Calu3 (cell line): ENCODE results near the gene DNPEP. TPM values are rescaled to one million over a fixed set of nuclear protein-coding genes. Genes with fewer than 3 reads are reported as not detected.

ENCODE experiments used
- BruUV-seq: library from RNA; stranded (reverse); fragments of 400-500 nt; replicated peaks from 2 replicates; lab custom pipeline; 2021; lab: Mats Ljungman, UMichigan
- CTCF ChIA-PET: fragments of 300-600 bp; sonication (Branson Sonifier 250); formaldehyde crosslinking; loops from one replicate; lab custom pipeline; 2022; ENCODE audit warnings: antibody characterized with exemption; lab: Charles Lee
- DNase-seq: peaks from one replicate; pipeline ENCODE4 v3.0.0; 2022
- H3K27ac Mint-ChIP-seq: one replicate; pipeline ENCODE4 v1.8.0; 2022; ENCODE audit warnings: mixed read lengths; ENCODE audit not compliant: unreplicated experiment
- H3K27me3 Mint-ChIP-seq: one replicate; pipeline ENCODE4 v1.8.0; 2022; ENCODE audit warnings: mixed read lengths; ENCODE audit not compliant: unreplicated experiment
- H3K36me3 Mint-ChIP-seq: one replicate; pipeline ENCODE4 v1.8.0; 2022; ENCODE audit warnings: mild to moderate bottlenecking, moderate library complexity, mixed read lengths; ENCODE audit not compliant: insufficient read depth, unreplicated experiment
- H3K4me1 Mint-ChIP-seq: one replicate; pipeline ENCODE4 v1.8.0; 2022; ENCODE audit warnings: mild to moderate bottlenecking, low read depth, mixed read lengths; ENCODE audit not compliant: unreplicated experiment
- H3K4me3 Mint-ChIP-seq: one replicate; pipeline ENCODE4 v1.8.0; 2022; ENCODE audit warnings: mild to moderate bottlenecking, low read depth, moderate library complexity, mixed read lengths; ENCODE audit not compliant: unreplicated experiment
- H3K9me3 Mint-ChIP-seq: one replicate; pipeline ENCODE4 v1.8.0; 2022; ENCODE audit warnings: low read depth, mixed read lengths; ENCODE audit not compliant: unreplicated experiment
- intact Hi-C: fragments of 100-400 bp; cut with micrococcal nuclease; formaldehyde crosslinking; loops from one replicate; pipeline ENCODE4 v1.10.0; 2022; ENCODE audit not compliant: unreplicated experiment
- total RNA-seq: library from RNA; stranded (reverse); gene quantifications from 2 replicates; pipeline ENCODE4 v1.2.3, GENCODE V29; 2022
- TF ChIP-seq, protein P1 (sequence below): fragments of 200-600 bp; IDR thresholded peaks from one replicate; pipeline ENCODE4 v1.8.0; 2022; ENCODE audit warnings: antibody characterized with exemption; ENCODE audit not compliant: unreplicated experiment

Gene DNPEP
- total RNA-seq, 1 experiment from 2014 or later: 75.1 TPM

DNA sequence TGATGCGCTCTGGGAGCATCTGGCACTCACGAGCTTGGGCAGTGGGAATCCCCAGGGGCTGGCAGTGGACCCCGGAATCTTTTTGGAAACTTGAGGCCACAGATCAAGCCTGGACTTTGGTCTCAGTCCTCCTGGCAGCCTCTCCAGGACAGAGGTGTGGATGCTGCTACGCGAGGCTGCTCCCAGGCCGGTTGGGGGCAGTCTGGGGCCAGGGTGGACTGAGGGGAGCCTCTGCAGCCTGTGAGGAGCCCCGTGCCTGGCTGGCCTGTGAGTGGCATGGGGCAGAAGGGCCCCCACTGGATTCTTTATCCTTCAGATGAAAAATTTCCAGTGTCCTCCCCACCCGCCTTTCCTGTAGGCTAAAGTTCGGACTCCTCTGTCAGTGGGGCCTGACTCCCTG is 17.7 kb upstream of the DNPEP start:
- intact Hi-C loops: no loop called here
- Mint-ChIP-seq H3K9me3 (no peaks in the 10 kb centered on the region), H3K36me3 (no peaks in the 10 kb centered on the region), H3K4me1 (peaks cover 9% of the 10 kb centered on the region), H3K4me3 (no peak overlapping the region), H3K27me3 (peaks cover 28% of the 10 kb centered on the region), H3K27ac (no peak overlapping the region)
- CTCF ChIA-PET: interaction anchor here (4.4 kb wide), 1 partner anchor 125 kb away, joined by 48 read pairs; no protein-coding TSS in a partner anchor
- no TSS peak for BruUV-seq
- TF ChIP-seq, protein P1, sequence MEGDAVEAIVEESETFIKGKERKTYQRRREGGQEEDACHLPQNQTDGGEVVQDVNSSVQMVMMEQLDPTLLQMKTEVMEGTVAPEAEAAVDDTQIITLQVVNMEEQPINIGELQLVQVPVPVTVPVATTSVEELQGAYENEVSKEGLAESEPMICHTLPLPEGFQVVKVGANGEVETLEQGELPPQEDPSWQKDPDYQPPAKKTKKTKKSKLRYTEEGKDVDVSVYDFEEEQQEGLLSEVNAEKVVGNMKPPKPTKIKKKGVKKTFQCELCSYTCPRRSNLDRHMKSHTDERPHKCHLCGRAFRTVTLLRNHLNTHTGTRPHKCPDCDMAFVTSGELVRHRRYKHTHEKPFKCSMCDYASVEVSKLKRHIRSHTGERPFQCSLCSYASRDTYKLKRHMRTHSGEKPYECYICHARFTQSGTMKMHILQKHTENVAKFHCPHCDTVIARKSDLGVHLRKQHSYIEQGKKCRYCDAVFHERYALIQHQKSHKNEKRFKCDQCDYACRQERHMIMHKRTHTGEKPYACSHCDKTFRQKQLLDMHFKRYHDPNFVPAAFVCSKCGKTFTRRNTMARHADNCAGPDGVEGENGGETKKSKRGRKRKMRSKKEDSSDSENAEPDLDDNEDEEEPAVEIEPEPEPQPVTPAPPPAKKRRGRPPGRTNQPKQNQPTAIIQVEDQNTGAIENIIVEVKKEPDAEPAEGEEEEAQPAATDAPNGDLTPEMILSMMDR: no peak
- no peak for DNase-seq

DNA sequence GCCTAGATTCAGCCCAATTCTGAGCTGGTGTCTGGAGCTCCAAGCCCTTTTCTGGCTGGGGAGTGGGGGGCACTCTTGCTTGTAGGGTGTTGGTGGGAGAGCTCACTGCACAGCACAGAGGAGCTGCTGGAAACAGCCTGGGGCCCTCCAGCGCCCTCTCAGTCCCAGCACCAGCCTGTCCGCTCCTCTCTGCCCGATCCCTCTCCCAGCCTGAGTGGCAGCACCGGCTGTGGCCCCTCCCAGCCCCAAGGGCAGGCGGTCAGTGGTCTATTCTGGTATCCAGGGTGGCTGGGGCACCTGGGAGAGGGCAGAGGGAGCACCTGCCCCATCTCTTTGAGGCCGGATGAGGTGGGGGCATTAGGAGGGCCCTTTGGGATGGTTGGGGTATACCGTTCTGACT is 17.2 kb upstream of the DNPEP start:
- Mint-ChIP-seq H3K4me3 (no peak overlapping the region), H3K36me3 (no peaks in the 10 kb centered on the region), H3K27ac (no peak overlapping the region), H3K4me1 (peaks cover 14% of the 10 kb centered on the region), H3K27me3 (peaks cover 28% of the 10 kb centered on the region), H3K9me3 (no peaks in the 10 kb centered on the region)
- DNase-seq: no peak
- intact Hi-C loops: no loop called here
- TF ChIP-seq, protein P1: no peak
- CTCF ChIA-PET: interaction anchor here (1.0 to 4.4 kb wide), 2 partner anchors 36 to 125 kb away, joined by 3 to 48 read pairs; no protein-coding TSS in a partner anchor
- no TSS peak for BruUV-seq

DNA sequence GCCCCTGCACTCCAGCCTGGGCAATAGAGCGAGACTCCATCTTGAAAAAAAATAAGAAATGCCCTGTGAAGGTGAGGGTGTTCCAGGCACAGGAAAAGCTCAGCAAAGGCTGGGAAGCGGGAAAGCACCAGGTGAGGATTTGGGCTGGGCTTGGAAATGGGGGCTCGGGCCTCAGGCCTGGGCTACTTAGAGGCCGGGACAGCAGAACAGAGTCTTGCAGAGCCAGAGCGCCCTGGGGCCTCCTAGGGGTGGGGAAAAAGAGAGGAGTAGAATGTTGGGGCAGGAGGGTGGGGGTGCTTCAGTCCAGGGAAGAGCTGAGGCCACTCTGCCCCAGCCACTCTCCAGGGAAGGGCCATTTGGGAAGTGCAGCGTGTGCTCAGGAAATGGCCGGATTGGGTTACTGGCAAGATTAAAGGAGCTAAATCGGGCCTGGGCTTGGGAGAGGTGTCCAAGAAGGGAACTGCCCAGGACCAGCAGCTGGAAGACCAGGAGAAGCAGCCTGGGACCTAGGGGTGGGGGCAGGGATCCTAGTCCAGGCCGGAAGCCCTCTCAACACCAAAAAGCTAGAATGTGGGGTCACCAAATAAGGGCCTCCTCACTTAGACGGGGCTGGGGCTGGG is 16.7 kb upstream of the DNPEP start:
- Mint-ChIP-seq H3K27ac (no peak overlapping the region), H3K36me3 (no peaks in the 10 kb centered on the region), H3K9me3 (no peaks in the 10 kb centered on the region), H3K4me3 (no peak overlapping the region), H3K27me3 (peaks cover 25% of the 10 kb centered on the region), H3K4me1 (peaks cover 17% of the 10 kb centered on the region)
- CTCF ChIA-PET: interaction anchor here (1.0 to 4.4 kb wide), 2 partner anchors 36 to 126 kb away, joined by 3 to 48 read pairs; no protein-coding TSS in a partner anchor
- DNase-seq: no peak
- intact Hi-C loops: no loop called here
- TF ChIP-seq, protein P1: no peak
- no TSS peak for BruUV-seq

DNA sequence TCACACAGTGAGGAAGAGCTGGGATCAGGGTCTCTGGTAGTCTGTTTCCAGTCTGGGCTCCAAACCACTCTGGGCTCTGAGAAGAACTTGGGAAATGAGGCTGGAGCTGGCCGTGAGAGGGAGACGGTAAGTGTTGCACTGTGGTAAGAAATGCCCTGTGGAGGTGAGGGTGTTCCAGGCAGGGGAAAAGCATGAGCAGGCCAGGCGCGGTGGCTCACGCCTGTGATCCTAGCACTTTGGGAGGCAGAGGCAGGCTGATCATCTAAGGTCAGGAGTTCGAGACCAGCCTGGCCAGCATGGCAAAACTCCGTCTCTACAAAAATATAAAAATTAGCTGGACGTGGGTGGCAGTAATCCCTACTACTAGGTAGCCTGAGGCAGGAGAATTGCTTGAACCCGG is 16.1 kb upstream of the DNPEP start:
- Mint-ChIP-seq H3K4me1 (peaks cover 17% of the 10 kb centered on the region), H3K9me3 (no peaks in the 10 kb centered on the region), H3K27ac (no peak overlapping the region), H3K36me3 (no peaks in the 10 kb centered on the region), H3K27me3 (peaks cover 20% of the 10 kb centered on the region), H3K4me3 (no peak overlapping the region)
- CTCF ChIA-PET: interaction anchor here (1.3 to 4.4 kb wide), 3 partner anchors 92 to 134 kb away, joined by 4 to 48 read pairs (median 9); no protein-coding TSS in a partner anchor
- TF ChIP-seq, protein P1: no peak
- no TSS peak for BruUV-seq
- no peak for DNase-seq
- intact Hi-C loops: loop anchor here (1.0 kb wide), 2 partner anchors 26 to 126 kb away; no protein-coding TSS in a partner anchor
